HG02763 (cell line): ENCODE measurements around the gene OST4.
"Not testable (repeated sequence)": the region's sequence is repeated elsewhere in the genome, so short reads cannot be mapped to it uniquely, and the experiment has no call there.

Source experiments
- ATAC-seq: cut with Tn5 transposase; IDR thresholded peaks from one replicate; pipeline ENCODE4 v1.9.1; 2021; ENCODE audit warnings: mild to moderate bottlenecking, moderate library complexity; ENCODE audit not compliant: unreplicated experiment

The OST4 gene

DNA sequence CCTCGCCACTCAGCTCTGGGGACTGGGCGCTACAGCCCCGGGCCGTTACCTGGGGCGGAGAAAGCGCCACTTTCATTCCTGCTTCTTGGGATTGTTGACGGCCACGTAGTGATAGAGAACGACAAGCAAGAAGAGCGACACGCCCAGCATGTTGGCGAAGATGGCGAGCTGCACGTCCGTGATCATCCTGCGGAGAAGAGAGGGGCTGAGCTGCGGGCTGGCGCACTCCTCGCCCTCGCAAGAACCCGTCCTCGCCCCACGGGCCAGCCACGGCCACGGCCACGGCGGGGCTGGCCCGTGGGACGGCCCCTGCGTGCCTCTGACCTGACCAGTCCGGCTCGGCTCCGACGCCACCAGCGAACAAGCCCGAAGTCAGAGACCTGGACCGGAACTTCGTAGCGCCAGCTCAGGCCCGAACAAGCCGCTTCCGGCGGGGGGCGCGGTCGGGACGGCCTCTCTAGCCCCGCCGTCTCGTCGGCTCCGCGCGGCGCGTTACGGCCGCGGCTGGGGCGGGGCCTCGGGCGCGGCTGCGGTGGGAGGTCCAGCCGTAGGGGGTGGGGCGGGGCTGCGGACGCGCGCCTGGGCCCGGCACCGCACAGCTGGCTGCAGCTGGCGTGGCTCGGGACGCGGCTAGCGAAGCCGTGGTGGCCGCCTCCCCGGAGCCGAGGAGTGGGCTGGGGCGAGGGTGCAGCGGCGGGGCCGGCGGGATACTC, at the start of gene OST4:
Gene OST4, minus strand, starts transcription at position 378 of the 713 bp plus-strand sequence.
- ATAC-seq, result peak; percentile 88

DNA sequence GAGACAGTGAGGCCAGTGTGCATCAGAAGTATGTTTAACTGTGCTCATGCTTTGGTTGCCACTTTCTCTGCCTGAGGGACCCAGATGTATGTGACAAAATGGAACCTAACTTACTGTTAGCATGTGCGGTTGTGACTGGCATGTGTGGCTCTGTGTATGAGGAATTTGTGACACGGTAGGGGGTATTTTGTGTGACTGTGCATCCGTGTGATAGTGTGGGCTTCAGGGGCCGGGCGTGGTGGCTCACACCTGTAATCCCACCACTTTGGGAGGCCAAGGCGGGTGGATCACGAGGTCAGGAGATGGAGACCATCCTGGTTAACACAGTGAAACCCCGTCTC, 47.8 kb upstream of the OST4 start:
- ATAC-seq, result not testable (repeated sequence)

DNA sequence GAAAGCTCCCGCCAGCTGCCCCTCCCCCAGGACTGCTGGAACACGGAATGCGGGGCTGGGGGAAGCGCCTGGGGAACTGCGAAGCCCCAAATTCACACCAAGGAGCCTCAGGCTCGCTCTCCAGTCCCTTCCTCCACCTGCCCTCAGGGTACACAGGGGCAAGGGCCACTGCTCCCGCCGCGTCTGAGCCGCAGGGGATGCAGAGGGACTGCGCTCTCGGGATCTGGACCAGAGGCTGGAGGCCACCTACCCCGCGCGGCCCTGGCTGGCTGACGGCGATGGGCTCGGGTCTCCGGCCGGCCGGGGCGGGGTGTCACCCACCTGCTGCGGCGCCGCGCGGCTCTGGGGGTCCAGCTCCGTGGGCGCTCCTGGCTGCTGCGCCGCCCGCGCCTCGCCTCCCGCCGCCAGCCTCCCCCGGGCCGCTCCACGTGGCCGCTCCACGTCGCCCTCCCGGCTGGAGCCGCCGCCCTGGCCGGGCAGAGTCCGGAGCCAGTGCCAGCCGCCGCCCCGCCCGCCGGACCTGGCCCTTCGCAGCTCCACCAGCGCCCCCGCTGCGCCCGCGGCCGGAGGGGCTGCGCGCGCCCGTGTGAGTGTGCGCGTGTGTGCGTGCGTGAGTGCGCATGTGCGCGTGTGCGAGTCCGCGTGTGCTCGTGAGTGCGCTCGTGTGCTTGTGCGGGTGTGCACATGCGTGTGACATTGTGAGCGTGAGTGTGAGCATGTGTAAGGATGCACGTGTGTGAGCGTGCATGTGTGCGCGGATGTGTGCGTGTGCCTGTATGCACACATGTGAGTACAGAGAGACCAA, 47.3 kb upstream of the OST4 start, which contains the start of gene CGREF1:
Gene CGREF1, minus strand, starts transcription at position 604 of the 805 bp plus-strand sequence. CDS start 14,762 bp downstream, outside the sequence.
- no peak for ATAC-seq

DNA sequence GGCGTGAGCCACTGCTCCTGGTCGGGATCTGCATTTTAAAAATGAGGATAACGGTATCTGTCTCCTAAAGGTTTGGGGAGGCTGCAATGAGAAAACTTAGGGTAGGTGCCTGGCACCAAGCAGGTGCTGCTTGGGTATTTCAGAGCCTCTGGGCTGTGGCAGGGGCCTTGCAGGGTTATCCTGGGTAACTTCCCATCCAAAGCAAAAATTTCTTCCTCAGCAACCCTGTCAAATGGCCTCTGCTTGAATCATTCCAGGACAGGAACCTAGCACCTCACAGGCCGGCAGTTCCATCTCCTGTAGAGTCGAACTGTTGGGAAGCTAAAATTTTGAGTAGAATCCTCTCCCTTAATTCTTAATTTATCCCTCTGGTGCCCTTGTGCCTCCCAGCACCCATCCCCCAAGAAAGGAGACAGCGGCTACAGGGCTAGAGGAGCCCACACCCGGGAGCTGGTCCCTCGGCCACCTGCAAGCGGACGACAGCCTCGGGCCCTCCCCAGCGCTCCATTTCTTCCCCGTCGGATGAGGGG, 46.6 kb upstream of the OST4 start:
- no peak for ATAC-seq

DNA sequence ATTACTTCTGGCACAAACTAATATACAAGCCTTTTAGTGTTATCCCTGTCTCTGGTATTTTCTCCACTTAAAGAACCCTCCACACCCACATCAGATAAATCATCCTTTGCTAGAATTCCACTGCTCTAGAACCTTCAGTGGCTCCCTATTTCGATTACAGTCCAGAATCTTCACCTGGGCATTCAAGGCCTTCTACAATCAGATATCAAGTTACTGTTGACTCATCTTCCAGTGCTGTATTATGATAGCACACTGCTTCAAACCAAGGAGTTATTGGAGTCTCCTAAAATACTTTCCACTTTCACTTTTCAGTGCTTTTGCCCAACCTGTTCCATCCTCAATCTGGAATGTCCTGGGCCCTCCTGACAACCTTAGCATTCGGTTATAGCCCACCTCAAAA, 44.1 kb upstream of the OST4 start:
- no peak for ATAC-seq

DNA sequence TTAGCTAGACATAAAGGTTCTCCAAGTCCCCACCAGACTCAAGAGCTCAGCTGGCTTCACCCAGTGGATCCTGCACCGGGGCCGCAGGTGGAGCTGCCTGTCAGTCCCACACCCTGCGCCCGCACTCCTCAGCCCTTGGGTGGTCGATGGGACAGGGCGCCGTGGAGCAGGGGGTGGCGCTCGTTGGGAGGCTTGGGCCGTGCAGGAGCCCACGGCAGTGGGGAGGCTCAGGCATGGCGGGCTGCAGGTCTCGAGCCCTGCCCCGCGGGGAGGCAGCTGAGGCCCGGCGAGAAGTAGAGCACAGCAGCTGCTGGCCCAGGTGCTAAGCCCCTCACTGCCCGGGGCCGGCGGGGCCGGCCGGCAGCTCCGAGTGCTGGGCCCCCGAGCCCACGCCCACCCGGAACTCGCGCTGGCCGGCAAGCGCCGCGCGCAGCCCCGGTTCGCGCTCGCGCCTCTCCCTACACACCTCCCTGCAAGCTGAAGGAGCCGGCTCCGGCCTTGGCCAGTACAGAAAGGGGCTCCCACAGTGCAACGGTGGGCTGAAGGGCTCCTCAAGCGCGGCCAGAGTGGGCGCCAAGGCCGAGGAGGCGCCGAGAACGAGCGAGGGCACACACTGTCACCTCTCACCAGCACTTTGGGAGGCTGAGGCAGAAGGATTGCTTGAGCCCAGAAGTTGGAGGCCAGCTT, 40.1 kb upstream of the OST4 start:
- ATAC-seq, result not testable (repeated sequence)

DNA sequence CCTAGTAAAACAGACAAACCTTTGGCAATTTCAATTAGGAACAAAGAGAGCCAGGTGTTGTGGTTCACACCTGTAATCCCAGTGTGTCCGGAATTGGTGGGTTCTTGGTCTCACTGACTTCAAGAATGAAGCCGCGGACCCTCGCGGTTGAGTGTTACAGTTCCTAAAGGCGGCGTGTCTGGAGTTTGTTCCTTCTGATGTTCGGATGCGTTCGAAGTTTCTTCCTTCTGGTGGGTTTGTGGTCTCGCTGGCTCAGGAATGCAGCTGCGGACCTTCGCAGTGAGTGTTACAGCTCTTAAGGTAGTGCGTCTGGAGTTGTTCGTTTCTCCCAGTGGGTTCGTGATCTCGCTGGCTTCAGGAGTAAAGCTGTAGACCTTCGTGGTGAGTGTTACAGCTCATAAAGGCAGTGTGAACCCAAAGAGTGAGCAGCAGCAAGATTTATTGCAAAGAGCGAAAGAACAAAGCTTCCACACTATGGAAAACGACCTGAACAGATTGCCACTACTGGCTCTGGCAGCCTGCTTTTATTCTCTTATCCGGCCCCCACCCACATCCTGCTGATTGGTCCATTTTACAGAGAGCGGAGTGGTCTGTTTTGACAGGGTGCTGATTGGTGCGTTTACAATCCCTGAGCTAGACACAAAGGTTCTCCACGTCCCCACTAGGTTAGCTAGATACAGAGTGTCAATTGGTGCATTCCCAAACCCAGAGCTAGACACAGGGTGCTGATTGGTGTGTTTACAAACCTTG, 39.3 kb upstream of the OST4 start:
- ATAC-seq, result not testable (repeated sequence)

DNA sequence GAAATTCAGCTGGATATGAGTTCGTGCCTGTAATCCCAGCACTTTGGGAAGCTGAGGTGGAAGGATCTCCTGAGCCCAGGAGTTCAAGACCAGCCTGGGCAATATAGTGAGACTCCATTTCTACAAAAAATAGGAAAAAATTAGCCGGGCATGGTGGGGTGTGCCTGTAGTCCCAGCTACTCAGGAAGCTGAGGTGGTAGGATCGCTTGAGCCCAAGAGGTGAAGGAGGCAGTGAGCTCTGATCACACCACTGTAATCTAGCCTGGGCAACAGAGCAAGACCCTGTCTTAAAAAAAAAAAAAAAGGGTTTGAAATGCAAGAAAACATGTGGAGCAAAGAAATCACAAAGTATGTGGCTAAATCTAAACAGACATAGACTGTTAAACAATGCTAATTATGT, 37.6 kb upstream of the OST4 start:
- ATAC-seq, result no peak

DNA sequence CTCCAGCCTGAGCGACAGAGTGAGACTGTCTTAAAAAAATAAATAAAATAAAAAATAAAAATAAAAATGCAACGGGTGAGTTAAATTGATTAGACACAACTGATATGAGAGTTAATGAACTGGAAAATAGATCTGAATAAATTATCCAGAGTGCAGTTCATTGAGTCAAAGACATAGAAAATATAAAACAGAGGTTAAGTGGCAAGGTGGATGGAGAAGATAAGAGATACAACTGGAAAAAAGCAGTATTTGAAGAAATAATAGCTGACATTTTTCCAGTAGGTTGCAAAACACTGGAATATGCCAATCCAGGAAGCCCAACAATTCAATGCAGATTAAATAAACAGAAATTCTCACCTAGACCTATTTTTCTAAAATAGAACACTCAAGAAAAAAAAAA, 36.8 kb upstream of the OST4 start:
- ATAC-seq, result no peak

DNA sequence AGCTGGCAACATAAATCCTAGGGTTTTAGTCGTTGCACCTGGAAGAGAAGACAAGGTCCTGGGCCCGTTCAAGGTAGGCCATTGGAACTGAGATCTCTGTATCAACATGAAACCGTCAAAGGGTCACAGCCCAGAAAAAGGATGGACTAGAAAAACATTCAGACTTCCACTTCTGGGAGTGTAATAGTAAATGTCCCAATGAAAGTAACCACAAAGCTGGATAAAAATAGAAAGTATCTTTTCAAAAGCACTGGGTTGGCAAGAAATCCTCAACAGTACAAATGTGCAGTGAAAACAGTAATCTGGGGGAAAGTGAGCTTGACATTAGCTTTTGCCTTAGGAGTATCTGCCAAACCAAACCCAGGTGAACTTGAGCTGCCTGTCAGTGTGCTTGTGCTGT, 34.5 kb upstream of the OST4 start:
- ATAC-seq, result no peak

DNA sequence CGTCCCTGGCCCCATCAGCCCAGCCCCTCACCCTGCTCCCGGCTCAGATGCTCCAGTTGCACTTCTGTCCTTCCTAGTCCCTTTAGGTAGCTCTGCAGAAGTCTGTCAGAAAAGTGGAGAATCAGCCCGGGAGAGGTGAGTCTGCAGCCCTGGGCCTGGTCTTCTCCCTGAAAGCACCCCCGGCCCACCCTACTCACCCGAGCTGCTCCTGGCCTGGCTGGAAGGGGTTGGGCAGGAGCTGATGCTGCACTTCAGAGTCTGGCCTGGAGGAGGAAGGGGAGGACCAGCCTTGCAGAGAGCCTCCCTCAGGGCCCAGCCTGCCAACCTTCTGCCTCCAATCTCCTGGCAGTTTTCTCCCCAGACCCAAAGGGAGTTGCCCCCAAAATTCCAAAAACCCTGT, 30.9 kb upstream of the OST4 start:
- ATAC-seq, result no peak

DNA sequence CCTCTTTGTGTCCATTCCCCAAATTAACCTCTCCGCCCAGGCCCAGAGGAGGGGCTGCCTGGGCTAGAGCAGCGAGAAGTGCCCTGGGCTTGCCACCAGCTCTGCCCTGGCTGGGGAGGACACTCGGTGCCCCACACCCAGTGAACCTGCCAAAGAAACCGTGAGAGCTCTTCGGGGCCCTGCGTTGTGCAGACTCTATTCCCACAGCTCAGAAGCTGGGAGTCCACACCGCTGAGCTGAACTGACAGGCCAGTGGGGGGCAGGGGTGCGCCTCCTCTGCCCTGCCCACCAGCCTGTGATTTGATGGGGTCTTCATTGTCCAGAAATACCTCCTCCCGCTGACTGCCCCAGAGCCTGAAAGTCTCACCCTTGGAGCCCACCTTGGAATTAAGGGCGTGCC, 28.6 kb upstream of the OST4 start:
- no peak for ATAC-seq

DNA sequence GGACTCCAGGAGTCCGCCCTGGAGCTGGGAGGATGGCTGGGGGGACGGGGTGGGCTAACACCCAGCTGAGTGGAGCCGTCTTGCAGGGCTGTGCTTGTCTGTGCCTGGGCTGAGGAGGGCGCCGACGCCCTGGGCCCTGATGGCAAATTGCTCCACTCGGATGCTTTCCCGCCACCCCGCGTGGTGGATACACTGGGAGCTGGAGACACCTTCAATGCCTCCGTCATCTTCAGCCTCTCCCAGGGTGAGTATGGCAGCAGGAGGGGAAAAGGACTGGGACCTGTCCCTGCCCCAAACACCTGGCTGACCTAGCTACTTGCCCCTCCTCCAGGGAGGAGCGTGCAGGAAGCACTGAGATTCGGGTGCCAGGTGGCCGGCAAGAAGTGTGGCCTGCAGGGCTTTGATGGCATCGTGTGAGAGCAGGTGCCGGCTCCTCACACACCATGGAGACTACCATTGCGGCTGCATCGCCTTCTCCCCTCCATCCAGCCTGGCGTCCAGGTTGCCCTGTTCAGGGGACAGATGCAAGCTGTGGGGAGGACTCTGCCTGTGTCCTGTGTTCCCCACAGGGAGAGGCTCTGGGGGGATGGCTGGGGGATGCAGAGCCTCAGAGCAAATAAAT, 28.0 kb upstream of the OST4 start:
- ATAC-seq, result no peak

DNA sequence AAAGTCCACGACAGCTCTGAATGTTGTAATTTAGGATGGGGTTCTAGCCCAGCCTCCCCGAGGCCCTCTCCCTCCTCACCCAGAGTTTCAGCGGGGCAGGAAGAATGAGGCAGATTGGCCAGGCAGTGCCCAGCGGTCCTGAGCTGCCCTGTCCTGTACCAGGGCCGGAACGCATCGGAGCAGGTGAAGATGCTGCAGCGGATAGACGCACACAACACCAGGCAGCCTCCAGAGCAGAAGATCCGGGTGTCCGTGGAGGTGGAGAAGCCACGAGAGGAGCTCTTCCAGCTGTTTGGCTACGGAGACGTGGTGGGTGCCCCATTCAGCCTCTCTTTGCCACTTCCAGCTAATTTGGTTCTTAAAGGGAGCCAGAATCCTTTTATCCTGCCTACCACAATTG, 25.9 kb upstream of the OST4 start:
- no peak for ATAC-seq

DNA sequence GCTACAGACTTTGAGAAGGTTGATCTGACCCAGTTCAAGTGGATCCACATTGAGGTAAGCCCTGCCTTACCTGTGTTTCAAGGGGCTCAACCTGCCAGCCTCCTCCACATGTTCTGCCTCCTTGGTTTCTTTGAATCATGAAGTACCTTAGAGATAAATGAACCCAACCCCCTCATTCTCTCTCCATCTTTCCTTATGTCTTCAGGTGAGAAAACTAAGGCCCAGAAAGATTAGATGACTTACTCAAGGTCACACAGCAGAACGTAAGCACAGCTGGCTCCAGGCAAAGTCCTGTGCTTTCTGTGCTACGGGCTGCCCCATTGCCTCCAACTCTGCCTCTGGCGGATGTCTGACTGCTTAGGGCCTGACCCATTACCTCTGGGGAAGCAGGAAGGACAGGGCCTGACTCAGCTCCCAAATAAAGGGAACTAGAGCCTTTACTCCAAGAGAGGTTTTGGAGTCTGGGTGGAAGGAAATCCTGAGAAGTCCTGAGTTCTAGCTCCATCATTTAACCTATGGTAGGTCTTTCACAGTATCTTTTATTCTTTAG, 25.4 kb upstream of the OST4 start:
- no peak for ATAC-seq

DNA sequence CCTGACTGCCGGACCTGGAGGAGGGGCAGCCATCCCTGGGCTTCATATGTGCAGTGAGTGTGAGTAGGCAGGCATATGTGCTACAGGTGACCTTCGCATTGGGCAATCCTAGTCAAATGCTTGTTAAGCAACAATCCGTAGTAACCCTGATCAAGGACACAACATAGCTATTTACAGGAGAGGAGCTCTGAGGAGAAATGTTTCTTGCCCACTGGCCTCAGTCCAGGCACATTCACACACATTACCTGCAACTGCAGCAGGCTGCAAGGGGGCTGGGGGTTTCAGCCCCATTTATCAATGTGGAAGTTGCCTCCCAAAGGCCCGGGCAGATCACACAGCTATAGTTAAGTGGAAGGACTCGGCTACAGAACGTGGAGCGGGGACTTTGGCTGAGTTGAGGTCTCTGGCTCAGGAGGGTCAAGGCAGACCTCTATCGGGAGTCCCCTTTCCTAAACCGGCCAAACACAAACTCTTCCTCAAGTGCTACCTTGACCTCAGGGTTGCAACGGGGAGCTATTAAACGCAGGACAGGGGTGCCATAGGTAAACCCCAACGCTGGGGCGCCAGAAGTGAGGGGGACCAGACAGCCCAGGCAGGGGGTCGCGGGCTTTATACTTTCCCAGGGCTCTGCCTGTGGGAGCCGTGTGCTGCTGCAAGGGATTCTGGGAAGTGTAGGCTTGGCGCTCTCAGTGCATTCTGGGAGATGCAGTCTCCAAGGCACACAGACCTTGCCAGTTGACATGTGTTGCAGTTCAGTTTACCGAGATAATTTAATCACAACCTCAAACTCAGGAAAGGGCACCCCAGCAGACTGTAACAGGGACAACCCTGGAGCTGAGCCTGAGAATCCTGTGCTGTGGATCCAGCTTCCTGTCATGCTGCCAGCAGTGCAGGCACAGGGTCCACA, 24.5 kb upstream of the OST4 start:
- ATAC-seq, result no peak

DNA sequence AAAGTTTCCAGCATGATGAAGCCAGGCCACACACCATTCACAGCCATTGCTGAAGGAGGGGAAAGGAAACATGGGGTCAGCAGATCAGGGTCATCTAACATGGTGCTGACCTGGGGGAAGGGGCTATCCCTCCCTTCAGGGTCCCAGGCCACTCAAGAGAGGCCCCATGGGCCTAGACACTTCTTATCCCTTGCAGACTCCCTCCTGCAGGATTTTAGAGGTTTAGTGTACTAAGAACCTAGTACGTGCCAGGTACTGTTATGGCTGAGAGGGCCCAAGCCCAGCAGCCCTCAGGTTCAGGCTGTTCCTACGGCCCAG, 23.9 kb upstream of the OST4 start:
- ATAC-seq, result no peak

DNA sequence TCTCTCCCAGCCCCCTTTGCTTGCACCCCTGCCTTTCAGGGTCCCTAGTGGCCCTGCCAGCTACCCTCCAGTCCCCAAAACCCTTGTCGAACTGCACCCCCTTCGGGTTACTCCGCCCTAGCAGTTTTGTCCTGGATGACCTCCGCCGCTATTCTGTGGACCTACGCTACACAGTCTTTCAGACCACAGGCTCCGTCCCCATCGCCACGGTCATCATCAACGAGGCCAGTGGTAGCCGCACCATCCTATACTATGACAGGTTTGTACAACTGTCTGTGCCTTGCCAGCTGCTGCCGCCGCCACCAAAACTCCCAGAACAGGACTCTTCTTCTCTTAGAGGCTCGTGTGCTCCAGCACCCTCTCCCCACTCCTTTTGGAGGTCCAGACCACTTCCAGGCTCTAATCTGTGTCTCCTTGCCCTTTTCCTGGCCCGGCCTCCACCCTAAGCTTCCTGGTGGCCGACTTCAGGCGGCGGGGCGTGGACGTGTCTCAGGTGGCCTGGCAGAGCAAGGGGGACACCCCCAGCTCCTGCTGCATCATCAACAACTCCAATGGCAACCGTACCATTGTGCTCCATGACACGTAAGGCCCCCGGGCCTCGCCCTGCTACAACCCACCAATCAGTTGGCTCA, 23.0 kb upstream of the OST4 start:
- no peak for ATAC-seq
